SJCRH30 (cell line): ENCODE data around the gene KLHL15. TPM values are rescaled to one million over a fixed set of nuclear protein-coding genes. Genes with fewer than 3 reads are reported as not detected.
"Not testable (repeated sequence)": the region's sequence is repeated elsewhere in the genome, so short reads cannot be mapped to it uniquely, and the experiment has no call there.

ENCODE experiments used
- DNase-seq, 2 experiments: peaks; one replicate each; pipeline ENCODE4 v3.0.0-alpha.2; 2015 to 2020
- H3K27ac ChIP-seq: fragments of 250-450 bp; sonication (Bioruptor Pico); 2 replicates; pipeline ENCODE4 v1.5.1; 2020; ENCODE audit warnings: mild to moderate bottlenecking, moderate library complexity
- H3K27me3 ChIP-seq: fragments of 250-450 bp; sonication (Bioruptor Pico); 2 replicates; pipeline ENCODE4 v1.5.1; 2020; ENCODE audit warnings: mild to moderate bottlenecking, moderate library complexity
- H3K36me3 ChIP-seq: fragments of 250-450 bp; sonication (Bioruptor Pico); 2 replicates; pipeline ENCODE4 v1.5.1; 2020; ENCODE audit warnings: mild to moderate bottlenecking, moderate library complexity
- H3K4me1 ChIP-seq: fragments of 250-450 bp; sonication (Bioruptor Pico); 2 replicates; pipeline ENCODE4 v1.5.1; 2020; ENCODE audit warnings: mild to moderate bottlenecking, moderate library complexity
- H3K4me3 ChIP-seq: fragments of 250-450 bp; sonication (Bioruptor Pico); 2 replicates; pipeline ENCODE4 v1.5.1; 2020; ENCODE audit warnings: mild to moderate bottlenecking, moderate library complexity
- H3K9me3 ChIP-seq: fragments of 250-450 bp; sonication (Bioruptor Pico); replicated peaks from 2 replicates; pipeline ENCODE4 v1.5.1; 2020; ENCODE audit warnings: mild to moderate bottlenecking, moderate library complexity
- total RNA-seq: library from RNA; depleted of rRNA; stranded (reverse); fragments of >200 nt; shearing (Covaris generic); gene quantifications from 2 replicates; pipeline ENCODE4 v1.2.3, GENCODE V29; 2014

The KLHL15 gene
- total RNA-seq, 1 experiment from 2014 or later, result 27.2 TPM

DNA sequence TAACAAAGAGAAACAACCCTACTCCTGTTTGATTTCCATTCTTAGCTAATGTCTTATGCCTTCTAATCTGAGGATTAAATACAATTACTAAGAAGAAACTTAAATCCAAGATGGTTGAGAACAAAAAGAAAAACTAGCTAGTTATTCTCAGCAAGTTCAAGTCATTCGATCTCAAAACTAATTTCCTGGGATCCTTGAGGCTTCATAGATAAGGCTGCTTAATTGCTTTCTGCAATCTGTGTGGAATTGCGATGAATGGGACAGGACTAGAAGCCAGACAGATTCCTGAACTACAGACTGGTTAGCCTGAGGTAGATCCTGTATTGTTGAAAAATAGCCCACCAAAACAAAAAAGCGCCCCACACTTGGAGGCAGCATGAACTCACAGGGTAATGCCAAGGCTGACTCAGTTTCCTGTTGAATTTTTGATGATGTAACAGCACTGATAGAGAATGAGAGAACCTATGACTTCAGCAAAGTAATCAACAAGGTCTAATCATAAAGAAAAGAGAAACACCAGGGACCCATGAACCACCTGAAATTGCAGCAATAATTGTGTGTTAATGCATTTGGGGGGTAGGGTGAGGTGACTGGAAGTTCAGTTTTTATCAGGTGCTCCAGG, 33.9 kb downstream of the KLHL15 start:
- DNase-seq, result no peak
- H3K36me3 ChIP-seq, result peaks cover 7% of the 10 kb centered on the region

DNA sequence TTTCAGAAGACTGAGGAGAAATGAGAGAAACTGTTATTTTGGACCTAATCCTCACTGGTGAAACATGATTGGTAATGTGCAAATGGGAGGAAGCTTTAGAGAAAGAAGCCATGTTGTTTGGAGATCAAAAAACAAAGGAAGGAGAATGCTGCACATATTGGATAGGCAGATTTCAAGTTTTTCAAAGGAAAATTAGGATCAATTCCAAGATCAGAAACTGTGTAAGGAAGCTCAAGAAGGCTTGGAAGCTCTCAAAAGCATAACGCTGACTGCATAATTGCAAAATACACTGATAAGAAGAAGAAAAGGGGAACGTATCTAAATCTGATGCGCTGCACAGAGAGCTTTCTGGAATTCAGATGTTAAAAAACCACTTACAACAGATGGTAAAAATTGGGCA, 34.6 kb downstream of the KLHL15 start:
- Histone ChIP-seq H3K27me3 (no peaks in the 10 kb centered on the region), H3K27ac (no peak overlapping the region), H3K4me1 (no peaks in the 10 kb centered on the region; the same call in 1 of the 2 replicates), H3K36me3 (peaks cover 11% of the 10 kb centered on the region), H3K4me3 (no peak overlapping the region), H3K9me3 (no peaks in the 10 kb centered on the region)
- DNase-seq, result no peak

More for the DNA sequence above, 33.9 kb downstream of the KLHL15 start:
- Histone ChIP-seq H3K27me3 (no peaks in the 10 kb centered on the region), H3K27ac (no peak overlapping the region), H3K4me1 (no peaks in the 10 kb centered on the region; the same call in 1 of the 2 replicates), H3K4me3 (no peak overlapping the region), H3K9me3 (no peaks in the 10 kb centered on the region)

DNA sequence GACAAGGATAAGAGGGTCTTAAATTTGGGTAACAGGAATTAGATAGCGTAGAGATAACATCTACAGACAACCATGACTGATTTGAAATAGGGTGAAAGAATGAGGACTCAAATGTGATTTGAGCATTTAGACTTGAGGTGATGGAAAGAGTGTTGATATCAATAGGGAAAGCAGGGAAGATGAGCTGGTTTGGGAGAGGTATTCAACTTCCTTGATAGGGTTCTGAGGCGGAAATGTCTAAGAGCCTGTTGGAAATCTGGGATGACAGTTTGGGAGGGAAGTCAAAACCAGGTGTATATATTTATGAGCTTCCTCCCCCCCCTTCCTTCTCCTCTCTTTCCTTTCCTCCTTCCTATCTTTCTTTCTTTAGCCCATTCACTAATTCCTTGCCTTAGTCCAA, 36.5 kb downstream of the KLHL15 start:
- Histone ChIP-seq H3K36me3 (peaks cover 20% of the 10 kb centered on the region), H3K27ac (no peak overlapping the region), H3K27me3 (no peaks in the 10 kb centered on the region), H3K4me1 (no peaks in the 10 kb centered on the region; the same call in 1 of the 2 replicates), H3K9me3 (no peaks in the 10 kb centered on the region), H3K4me3 (no peak overlapping the region)
- DNase-seq, result no peak

DNA sequence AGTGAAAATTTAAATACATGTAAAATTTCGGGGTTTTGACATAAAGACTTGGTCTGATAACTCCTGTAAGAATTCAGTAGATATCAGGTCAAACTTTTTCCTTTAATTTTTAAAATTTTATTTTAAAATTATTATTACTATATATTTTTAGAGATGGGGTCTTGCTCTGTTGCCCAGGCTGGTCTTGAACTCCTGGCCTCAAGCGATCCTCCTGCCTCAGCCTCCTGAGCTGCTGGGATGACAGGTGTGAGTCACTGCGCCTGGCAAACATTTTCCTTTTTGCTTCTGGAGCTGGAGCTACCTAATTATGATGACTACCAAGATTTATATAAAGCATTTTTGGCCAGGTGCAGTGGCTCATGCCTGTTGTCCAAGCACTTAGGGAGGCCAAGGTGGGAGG, 37.3 kb downstream of the KLHL15 start:
- H3K36me3 ChIP-seq, result peaks cover 20% of the 10 kb centered on the region
- H3K27ac ChIP-seq, result no peak overlapping the region
- H3K4me3 ChIP-seq, result no peak overlapping the region
- DNase-seq, result no peak
- no peaks in the 10 kb centered on the region; the same call in 1 of the 2 replicates for H3K4me1 ChIP-seq
- no peaks in the 10 kb centered on the region for H3K27me3 ChIP-seq
- no peaks in the 10 kb centered on the region for H3K9me3 ChIP-seq

- Histone ChIP-seq H3K4me3 (no peak overlapping the region), H3K27ac (no peak overlapping the region), H3K4me1 (no peaks in the 10 kb centered on the region), H3K27me3 (no peaks in the 10 kb centered on the region), H3K9me3 (no peaks in the 10 kb centered on the region), H3K36me3 (peaks cover 13% of the 10 kb centered on the region)
- DNase-seq, result no peak
Measured at GRCh38 chrX:23982891-23983290, 44.1 kb downstream of the KLHL15 start.

- H3K27me3 ChIP-seq, result no peaks in the 10 kb centered on the region
- DNase-seq, result peak in 1 of 2 experiments; percentile 1
- H3K4me1 ChIP-seq, result no peaks in the 10 kb centered on the region
- no peaks in the 10 kb centered on the region for H3K9me3 ChIP-seq
- no peak overlapping the region for H3K27ac ChIP-seq
- H3K4me3 ChIP-seq, result no peak overlapping the region
- H3K36me3 ChIP-seq, result peaks cover 2% of the 10 kb centered on the region; the same call in 1 of the 2 replicates
Measured at GRCh38 chrX:23981711-23982110, 45.3 kb downstream of the KLHL15 start.

- Histone ChIP-seq H3K4me3 (no peak overlapping the region), H3K27ac (no peak overlapping the region), H3K4me1 (no peaks in the 10 kb centered on the region), H3K9me3 (no peaks in the 10 kb centered on the region), H3K36me3 (no peaks in the 10 kb centered on the region; the same call in 1 of the 2 replicates), H3K27me3 (no peaks in the 10 kb centered on the region)
- DNase-seq, result no peak
Measured at GRCh38 chrX:23981222-23981621, 45.8 kb downstream of the KLHL15 start.

GRCh38 chrX:23980011-23980441, 47.0 kb downstream of the KLHL15 start:
- Histone ChIP-seq H3K27ac (no peak overlapping the region), H3K27me3 (no peaks in the 10 kb centered on the region), H3K4me3 (no peak overlapping the region), H3K9me3 (no peaks in the 10 kb centered on the region), H3K36me3 (no peaks in the 10 kb centered on the region; the same call in 1 of the 2 replicates), H3K4me1 (no peaks in the 10 kb centered on the region)
- no peak for DNase-seq

DNA sequence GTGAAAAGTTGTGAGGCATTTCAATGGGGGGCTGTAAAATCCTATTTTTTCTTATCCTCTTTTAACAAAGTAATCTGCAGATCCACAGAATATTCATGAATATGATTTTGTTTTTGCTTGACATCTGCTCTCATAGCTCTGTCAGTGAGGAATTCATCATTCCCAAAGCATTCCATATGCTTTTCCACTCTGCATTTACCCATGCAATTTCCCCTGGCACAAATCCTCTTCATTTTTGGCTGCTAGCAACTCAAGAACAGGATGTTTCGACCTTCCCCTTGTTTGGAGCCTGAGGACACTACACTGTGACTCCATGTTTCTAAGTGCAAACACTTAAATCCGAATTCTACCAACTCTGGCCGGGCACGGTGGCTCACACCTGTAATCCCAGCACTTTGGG, 48.5 kb downstream of the KLHL15 start:
- H3K4me3 ChIP-seq, result no peak overlapping the region
- no peaks in the 10 kb centered on the region; the same call in 1 of the 2 replicates for H3K36me3 ChIP-seq
- DNase-seq, result no peak
- no peak overlapping the region for H3K27ac ChIP-seq
- no peaks in the 10 kb centered on the region for H3K9me3 ChIP-seq
- no peaks in the 10 kb centered on the region for H3K27me3 ChIP-seq
- no peaks in the 10 kb centered on the region for H3K4me1 ChIP-seq

GRCh38 chrX:23965630-23966029, 61.4 kb downstream of the KLHL15 start:
- H3K36me3 ChIP-seq, H3K9me3 ChIP-seq, H3K4me1 ChIP-seq, DNase-seq, H3K27me3 ChIP-seq, H3K27ac ChIP-seq, H3K4me3 ChIP-seq: not testable (repeated sequence)

GRCh38 chrX:23964191-23964590, 62.8 kb downstream of the KLHL15 start:
- Histone ChIP-seq H3K27me3 (no peaks in the 10 kb centered on the region), H3K27ac (no peak overlapping the region), H3K4me3 (no peak overlapping the region), H3K9me3 (no peaks in the 10 kb centered on the region), H3K4me1 (no peaks in the 10 kb centered on the region), H3K36me3 (no peaks in the 10 kb centered on the region)
- peak in 1 of 2 experiments; percentile 1 for DNase-seq

DNA sequence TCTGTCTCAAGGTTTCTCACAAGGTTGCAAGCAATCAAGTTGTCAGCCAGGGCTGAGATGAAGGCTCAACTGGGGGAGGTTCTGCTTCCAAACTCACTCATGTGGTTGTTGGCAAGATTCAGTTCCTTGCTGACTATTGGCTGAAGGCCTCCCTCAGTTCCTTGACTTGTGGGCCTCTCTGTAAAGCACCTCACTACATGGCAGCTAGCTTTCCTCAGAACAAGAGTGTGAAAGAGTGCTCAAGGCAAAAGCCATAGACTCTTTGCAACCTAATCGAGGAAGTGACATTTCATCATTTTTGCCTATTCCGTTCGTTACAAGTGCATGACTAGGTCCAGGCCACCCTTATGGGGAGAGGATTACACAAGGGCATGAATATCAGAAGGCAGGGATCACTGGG, 67.2 kb downstream of the KLHL15 start:
- no peak for DNase-seq
- no peak overlapping the region for H3K4me3 ChIP-seq
- no peaks in the 10 kb centered on the region for H3K9me3 ChIP-seq
- H3K27me3 ChIP-seq, result no peaks in the 10 kb centered on the region
- H3K4me1 ChIP-seq, result no peaks in the 10 kb centered on the region
- H3K36me3 ChIP-seq, result no peaks in the 10 kb centered on the region
- H3K27ac ChIP-seq, result no peak overlapping the region

DNA sequence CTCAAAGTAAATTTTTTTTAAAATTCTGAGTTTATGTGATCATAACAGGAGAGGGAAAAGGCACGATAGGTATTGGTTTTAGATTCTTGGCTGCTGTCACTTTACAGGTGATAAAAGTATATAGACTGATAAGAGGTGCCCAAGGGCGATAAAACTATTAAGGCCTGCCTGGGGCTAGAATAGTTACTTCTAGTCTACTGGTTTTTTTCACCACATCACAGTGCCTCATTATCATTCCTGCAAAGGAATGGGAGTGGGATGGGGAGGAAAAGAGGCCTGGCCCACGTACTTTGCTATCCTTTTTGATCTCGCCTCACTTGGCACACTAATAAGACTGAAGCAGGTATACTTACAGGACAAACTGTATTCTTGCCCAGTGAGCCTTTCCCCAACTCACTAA, 72.6 kb downstream of the KLHL15 start:
- no peaks in the 10 kb centered on the region for H3K9me3 ChIP-seq
- no peaks in the 10 kb centered on the region for H3K4me1 ChIP-seq
- DNase-seq, result no peak
- H3K27ac ChIP-seq, result no peak overlapping the region
- H3K27me3 ChIP-seq, result no peaks in the 10 kb centered on the region
- no peaks in the 10 kb centered on the region for H3K36me3 ChIP-seq
- H3K4me3 ChIP-seq, result no peak overlapping the region

DNA sequence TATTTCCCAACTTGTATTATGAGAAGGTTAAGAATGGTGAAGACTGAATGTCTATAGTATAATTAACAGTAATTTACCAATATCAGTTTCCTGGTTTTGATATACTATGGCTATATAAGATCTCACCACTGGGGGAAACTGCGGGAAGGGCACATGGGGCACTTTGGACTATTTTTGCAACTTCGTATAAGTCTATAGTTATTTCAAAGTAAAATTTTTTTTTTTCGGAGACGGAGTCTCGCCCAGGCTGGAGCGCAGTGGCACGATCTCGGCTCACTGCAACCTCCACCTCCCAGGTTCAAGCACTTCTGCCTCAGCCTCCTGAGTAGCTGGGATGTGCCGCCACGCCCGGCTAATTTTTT, 73.1 kb downstream of the KLHL15 start:
- H3K36me3 ChIP-seq, result no peaks in the 10 kb centered on the region
- H3K27me3 ChIP-seq, result no peaks in the 10 kb centered on the region
- H3K4me1 ChIP-seq, result no peaks in the 10 kb centered on the region
- no peak overlapping the region for H3K4me3 ChIP-seq
- DNase-seq, result no peak
- H3K9me3 ChIP-seq, result no peaks in the 10 kb centered on the region
- no peak overlapping the region for H3K27ac ChIP-seq

DNA sequence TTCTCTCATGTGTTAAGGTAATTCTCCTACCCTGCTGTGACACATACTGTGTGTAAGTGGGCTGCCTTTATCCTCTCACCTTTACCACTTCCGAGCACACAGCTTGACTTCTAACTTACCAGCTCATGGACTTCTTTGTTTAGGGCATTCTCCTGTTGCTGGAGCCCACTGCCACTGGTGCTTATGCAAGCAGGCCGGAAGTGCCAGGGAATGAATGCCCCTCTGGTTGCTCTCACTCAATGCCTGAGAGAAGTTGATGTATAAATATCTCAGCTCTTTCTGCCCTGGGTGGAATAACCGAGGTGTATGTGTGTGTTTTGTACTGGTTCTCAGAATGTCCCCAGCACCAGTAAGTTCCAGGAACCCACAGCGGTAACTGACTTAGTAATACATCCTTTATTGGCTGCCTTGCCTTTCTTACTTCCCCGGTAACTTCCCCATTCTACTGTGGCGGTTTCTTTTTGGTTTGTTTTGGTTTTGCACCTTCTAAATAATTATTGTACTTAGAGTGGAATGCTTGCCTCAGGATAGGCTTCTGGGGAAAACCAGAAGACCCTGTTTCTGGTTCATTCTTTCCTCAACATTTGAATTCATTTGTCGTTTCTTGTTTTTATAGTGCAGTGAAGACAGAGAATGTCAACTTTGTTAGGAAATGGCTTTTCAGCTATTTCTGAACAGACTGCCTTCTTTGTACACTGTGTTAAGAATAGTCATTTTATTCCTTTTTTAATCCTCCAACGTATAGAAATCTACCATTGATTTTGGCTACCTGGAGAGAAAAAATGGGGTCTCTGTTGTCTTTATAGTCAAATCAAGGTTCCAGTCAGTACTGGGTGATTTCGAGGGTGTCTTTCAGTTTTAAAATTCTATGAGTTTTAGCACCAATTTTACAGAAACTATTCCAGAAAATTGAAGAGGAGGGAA, 73.7 kb downstream of the KLHL15 start:
- Histone ChIP-seq H3K36me3 (no peaks in the 10 kb centered on the region), H3K9me3 (no peaks in the 10 kb centered on the region), H3K27me3 (no peaks in the 10 kb centered on the region), H3K27ac (no peak overlapping the region), H3K4me1 (no peaks in the 10 kb centered on the region), H3K4me3 (no peak overlapping the region)
- DNase-seq, result peak in 1 of 2 experiments; percentile 2
